Ovary (tissue), 3 donors: ENCODE results near the gene JPH3.

Source experiments
- EP300 ChIP-seq: sonication (generic); formaldehyde crosslinking; IDR thresholded peaks from one replicate; pipeline ENCODE4 v1.6.1; 2017; ENCODE audit warnings: antibody characterized with exemption
- POLR2A ChIP-seq: fragments of 450-650 bp; IDR thresholded peaks from one replicate; pipeline ENCODE4 v1.6.1; 2017; ENCODE audit warnings: antibody characterized with exemption, mild to moderate bottlenecking, moderate library complexity
- TF ChIP-seq, protein P1 (sequence below), 3 donors: fragments of 450-650 bp in 2 of 3; fragments of 200-600 bp in 1 of 3; IDR thresholded peaks; one replicate each; pipeline versions ENCODE4 v1.5.1 to v1.8.0; 2016 to 2022; ENCODE audit warnings: antibody characterized with exemption in 3 of 3, mild to moderate bottlenecking in 1 of 3
- donor health status: DM: no; HTN: no; CAD: no.

DNA sequence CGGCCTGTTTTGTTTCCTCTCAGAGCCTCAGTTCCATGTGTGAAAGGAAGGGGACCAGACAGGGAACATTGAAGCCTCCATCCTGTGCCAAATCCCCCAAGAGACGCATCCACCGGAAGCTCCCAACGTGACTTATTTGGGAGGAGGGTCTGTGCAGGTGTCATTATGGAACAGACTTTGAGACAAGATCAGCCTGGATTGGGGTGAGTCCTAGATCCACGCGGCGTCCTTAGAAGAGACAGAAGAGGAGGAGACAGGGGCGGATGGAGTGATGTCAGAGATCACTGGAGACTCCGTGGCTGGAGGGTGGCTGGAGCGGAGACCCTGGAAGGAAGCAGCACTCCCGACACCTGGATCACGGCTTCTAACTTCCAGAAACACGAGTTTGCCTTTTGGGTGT is 83.5 kb downstream of the JPH3 start:
- TF ChIP-seq, protein P1, sequence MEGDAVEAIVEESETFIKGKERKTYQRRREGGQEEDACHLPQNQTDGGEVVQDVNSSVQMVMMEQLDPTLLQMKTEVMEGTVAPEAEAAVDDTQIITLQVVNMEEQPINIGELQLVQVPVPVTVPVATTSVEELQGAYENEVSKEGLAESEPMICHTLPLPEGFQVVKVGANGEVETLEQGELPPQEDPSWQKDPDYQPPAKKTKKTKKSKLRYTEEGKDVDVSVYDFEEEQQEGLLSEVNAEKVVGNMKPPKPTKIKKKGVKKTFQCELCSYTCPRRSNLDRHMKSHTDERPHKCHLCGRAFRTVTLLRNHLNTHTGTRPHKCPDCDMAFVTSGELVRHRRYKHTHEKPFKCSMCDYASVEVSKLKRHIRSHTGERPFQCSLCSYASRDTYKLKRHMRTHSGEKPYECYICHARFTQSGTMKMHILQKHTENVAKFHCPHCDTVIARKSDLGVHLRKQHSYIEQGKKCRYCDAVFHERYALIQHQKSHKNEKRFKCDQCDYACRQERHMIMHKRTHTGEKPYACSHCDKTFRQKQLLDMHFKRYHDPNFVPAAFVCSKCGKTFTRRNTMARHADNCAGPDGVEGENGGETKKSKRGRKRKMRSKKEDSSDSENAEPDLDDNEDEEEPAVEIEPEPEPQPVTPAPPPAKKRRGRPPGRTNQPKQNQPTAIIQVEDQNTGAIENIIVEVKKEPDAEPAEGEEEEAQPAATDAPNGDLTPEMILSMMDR (IDR thresholded peaks at IDR 0.05) = no peak
- no peak for TF ChIP-seq POLR2A
- no peak for TF ChIP-seq EP300
